ENCODE results near the gene GLI2. TPM values are rescaled to one million over a fixed set of nuclear protein-coding genes. Genes with fewer than 3 reads are reported as not detected.

Gene GLI2
- total and polyA plus RNA-seq, 2 of the 13 experiments (the other 11 are each of a cell fraction or from before 2014, with no cell fraction given) = not detected

GRCh38 chr2:120748741-120749140, 13.1 kb downstream of the GLI2 start (continued):
- no peak for TF ChIP-seq CENPT (CRISPR knock-in tag; IDR thresholded peaks at IDR 0.05; ENCODE audit: low read depth)
- no peak for TF ChIP-seq KAT2B (IDR thresholded peaks at IDR 0.05; ENCODE audit: borderline replicate concordance, low read depth, low read length)
- no peak for TF ChIP-seq NR3C1 (CRISPR knock-in tag; IDR thresholded peaks at IDR 0.05)
- TF ChIP-seq ZNF839 (CRISPR knock-in tag; IDR thresholded peaks at IDR 0.05; ENCODE audit: borderline replicate concordance) = no peak
- no peak for TF ChIP-seq MYC (CRISPR knock-in tag; IDR thresholded peaks at IDR 0.05; ENCODE audit: borderline replicate concordance)

GRCh38 chr2:120749506-120750431, 14.1 kb downstream of the GLI2 start:
- ATAC-seq = no peak
- no peaks in the 10 kb centered on the region for H3K36me3 ChIP-seq (replicated peaks in 1 of 2; ENCODE audit: control insufficient read depth in 1 of 2, insufficient read depth in 2 of 2, low read length in 2 of 2)
- H3K4me3 ChIP-seq (replicated peaks in 1 of 3; ENCODE audit: insufficient read depth in 1 of 3, low read depth in 2 of 3, low read length in 3 of 3) = no peak overlapping the region
- no peaks in the 10 kb centered on the region for H3K4me1 ChIP-seq (ENCODE audit: insufficient read depth, low read length)
- no TSS peak for BruUV-seq (replicated peaks)
- in situ Hi-C loops (cut with HindIII; ENCODE audit: extremely low pct_ligation_motif_present, low pct_unique_long_range_greater_than_20kb) = no loop called here
- H3K9ac ChIP-seq (ENCODE audit: insufficient read depth, low read depth, low read length) = no peak overlapping the region
- no peak overlapping the region for H2AFZ ChIP-seq (ENCODE audit: low read length)
- H3K27me3 ChIP-seq (ENCODE audit: control insufficient read depth in 1 of 2, insufficient read depth in 2 of 2, low read length in 2 of 2) = peaks cover 0 to 30% of the 10 kb centered on the region in 2 experiments; a peak in 4 of 5 replicates
- no peak overlapping the region for H3K27ac ChIP-seq (ENCODE audit: extremely low read length, insufficient read depth, low read length)
- no peak for DNase-seq (ENCODE audit: low spot score)
- FAIRE-seq = no peak
- no peaks in the 10 kb centered on the region for H4K20me1 ChIP-seq (ENCODE audit: insufficient read depth, low read length)
- no peak overlapping the region for H3K4me2 ChIP-seq (ENCODE audit: low read depth, low read length)
- ChIA-PET CTCF (ENCODE audit: low intra/inter-chr PET ratio, low total read pairs) (no interaction called here), POLR2A (no interaction called here)
- no peaks in the 10 kb centered on the region for H3K79me2 ChIP-seq (ENCODE audit: insufficient read depth, low read length)
- H3K9me3 ChIP-seq (ENCODE audit: low read length) = no peaks in the 10 kb centered on the region
- 10% methylated on average over 10 of the region's 11 CpGs for WGBS (ENCODE audit: low lambda C conversion rate)
- intact Hi-C loops (cut with micrococcal nuclease; ENCODE audit: unreplicated experiment) = loop anchor here (5.0 kb wide), 1 partner anchor 512 kb away; no protein-coding TSS in a partner anchor
- TF ChIP-seq ZNF549 (CRISPR knock-in tag; IDR thresholded peaks at IDR 0.05) (no peak), AKNA (CRISPR knock-in tag; IDR thresholded peaks at IDR 0.05; ENCODE audit: borderline replicate concordance) (no peak), ZNF280B (CRISPR knock-in tag; IDR thresholded peaks at IDR 0.05; ENCODE audit: borderline replicate concordance) (no peak), ZNF230 (CRISPR knock-in tag; IDR thresholded peaks at IDR 0.05) (no peak), ZNF138 (CRISPR knock-in tag; IDR thresholded peaks at IDR 0.05; ENCODE audit: low read depth) (no peak), KLF9 (CRISPR knock-in tag; IDR thresholded peaks at IDR 0.05; ENCODE audit: low read depth) (no peak), SMAD1 (CRISPR knock-in tag; IDR thresholded peaks at IDR 0.05; ENCODE audit: borderline replicate concordance, low read depth) (no peak), PATZ1 (CRISPR knock-in tag; IDR thresholded peaks at IDR 0.05) (no peak), SIX1 (CRISPR knock-in tag; IDR thresholded peaks at IDR 0.05; ENCODE audit: borderline replicate concordance) (no peak)
